Measurements from ENCODE around the gene CHRD.

DNA sequence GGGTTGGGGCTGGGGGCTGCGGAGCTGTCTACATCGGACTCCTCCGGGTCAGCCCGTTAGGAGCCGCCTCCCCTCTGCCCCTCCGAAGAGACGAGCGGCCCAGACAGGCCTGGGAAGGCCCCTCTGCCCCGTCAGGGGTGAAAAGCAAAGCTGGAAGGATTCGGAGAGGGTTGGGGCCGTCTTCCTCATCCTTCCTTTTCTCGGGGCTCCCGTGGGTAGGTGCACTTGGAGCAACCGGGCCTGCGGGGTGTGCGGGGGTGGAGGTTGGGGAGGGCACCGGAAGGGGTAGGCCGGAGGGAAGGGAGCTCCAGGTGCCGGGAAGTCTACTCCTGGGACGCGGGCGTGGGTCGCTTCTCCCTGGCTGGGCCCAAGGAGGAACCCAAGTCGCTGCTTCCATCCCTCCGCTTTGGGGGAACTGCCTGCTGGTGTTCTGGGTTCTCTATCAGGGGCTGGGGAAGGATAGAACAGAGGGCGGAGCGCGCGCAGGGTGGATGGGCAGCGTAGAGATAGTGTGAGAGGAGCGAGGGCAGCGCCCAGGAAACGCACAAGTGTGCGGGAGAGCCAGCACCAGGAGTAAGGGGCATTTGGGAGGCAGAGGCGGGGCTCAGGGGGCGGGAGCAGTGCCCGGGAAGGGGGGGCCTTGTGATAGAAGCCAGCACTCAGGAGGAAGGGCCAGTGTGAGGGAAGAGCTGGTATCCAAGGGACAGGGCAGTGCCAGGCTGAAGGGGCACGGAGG lies 17.8 kb upstream of the CHRD start:
- TF ChIP-seq POLR2AphosphoS5 (IDR thresholded peaks at IDR 0.05; ENCODE audit: borderline replicate concordance, low read depth, low read length) (peak; percentile 61), EZH2 (IDR thresholded peaks at IDR 0.05) (no peak)

Data from SK-N-MC (cell line).